ENCODE results near the gene TBC1D32. TPM values are rescaled to one million over a fixed set of nuclear protein-coding genes. Genes with fewer than 3 reads are reported as not detected.
"Not testable (repeated sequence)": the region's sequence is repeated elsewhere in the genome, so short reads cannot be mapped to it uniquely, and the experiment has no call there.

Gene TBC1D32
- total RNA-seq, 2 experiments from 2014 or later, result 7.3 to 12.7 TPM

DNA sequence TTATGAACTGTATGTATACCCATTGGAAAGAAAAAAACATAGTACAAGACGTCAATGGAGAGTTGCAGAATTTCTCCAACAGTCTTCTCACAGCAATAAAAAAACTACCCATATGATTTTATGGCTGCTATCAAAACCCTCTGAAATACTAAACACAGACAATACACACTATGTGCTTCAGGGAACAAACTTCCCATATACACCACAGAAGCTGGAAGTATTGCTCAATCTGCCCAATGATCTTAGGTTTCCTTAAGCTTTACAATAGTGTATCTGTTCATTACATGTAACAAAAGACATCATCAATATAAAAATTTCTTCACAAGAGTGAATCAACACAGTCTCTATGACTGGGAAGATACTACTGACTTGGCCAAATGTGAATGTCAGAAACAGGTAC is 150.5 kb downstream of the TBC1D32 start:
- ATAC-seq (no peak), DNase-seq (no peak)
- Mint-ChIP-seq H3K27me3 (no peaks in the 10 kb centered on the region), H3K36me3 (peaks cover 7% of the 10 kb centered on the region), H3K9me3 (ENCODE audit: low read depth) (peaks cover 6% of the 10 kb centered on the region), H3K27ac (no peak overlapping the region), H3K4me1 (no peaks in the 10 kb centered on the region), H3K4me3 (no peak overlapping the region)
- CTCF ChIA-PET, result no interaction called here

- ATAC-seq, result no peak
- H3K9me3 Mint-ChIP-seq (ENCODE audit: low read depth), result peaks cover 2% of the 10 kb centered on the region
- DNase-seq, result no peak
- H3K36me3 Mint-ChIP-seq, result peaks cover 9% of the 10 kb centered on the region
- H3K27me3 Mint-ChIP-seq, result no peaks in the 10 kb centered on the region
- H3K27ac Mint-ChIP-seq, result no peak overlapping the region
- no peak overlapping the region for H3K4me3 Mint-ChIP-seq
- CTCF ChIA-PET, result no interaction called here
- H3K4me1 Mint-ChIP-seq, result no peaks in the 10 kb centered on the region
Measured at GRCh38 chr6:121175827-121176226, 158.5 kb downstream of the TBC1D32 start.

DNA sequence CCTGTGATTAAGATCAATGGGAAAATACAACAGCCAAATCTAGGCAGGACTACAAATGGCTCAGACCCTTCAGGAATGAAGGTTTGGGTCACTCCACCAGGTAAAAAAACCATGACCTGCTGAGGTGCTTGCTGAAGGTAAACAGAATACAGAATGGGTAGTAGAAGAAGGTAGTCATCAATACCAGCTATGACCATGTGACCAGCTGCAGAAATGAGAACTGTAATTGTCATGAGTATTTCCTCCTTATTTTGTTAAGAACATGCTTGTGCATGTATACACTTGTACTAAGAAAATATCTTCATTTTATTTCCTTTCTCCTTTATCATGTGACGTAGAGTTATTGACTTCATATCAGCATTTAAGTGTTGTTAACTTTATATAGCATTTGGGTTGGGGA is 161.8 kb downstream of the TBC1D32 start:
- H3K36me3 Mint-ChIP-seq; H3K9me3 Mint-ChIP-seq (ENCODE audit: low read depth); H3K4me1 Mint-ChIP-seq; CTCF ChIA-PET; DNase-seq; H3K4me3 Mint-ChIP-seq; H3K27me3 Mint-ChIP-seq; ATAC-seq; H3K27ac Mint-ChIP-seq: not testable (repeated sequence)

DNA sequence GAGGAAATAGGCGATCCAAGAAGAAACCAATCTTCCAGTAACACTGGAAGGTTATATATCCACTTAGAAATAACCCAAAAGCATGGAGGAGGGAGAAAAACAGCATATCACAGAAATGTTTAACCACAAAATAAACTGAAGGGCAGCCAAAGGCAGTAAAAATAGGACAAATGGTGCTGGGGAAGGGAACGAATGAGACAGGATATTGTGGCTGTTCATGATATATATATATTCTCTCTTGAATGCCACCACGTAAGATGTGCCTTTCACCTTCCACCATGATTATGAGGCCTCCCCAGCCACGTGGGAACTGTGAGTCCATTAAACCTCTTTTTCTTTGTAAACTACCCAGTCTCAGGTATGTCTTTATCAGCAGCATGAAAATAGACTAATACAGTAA is 162.4 kb downstream of the TBC1D32 start:
- Mint-ChIP-seq H3K9me3 (ENCODE audit: low read depth) (no peaks in the 10 kb centered on the region), H3K27me3 (no peaks in the 10 kb centered on the region), H3K4me1 (no peaks in the 10 kb centered on the region), H3K36me3 (peaks cover 1% of the 10 kb centered on the region), H3K4me3 (no peak overlapping the region), H3K27ac (no peak overlapping the region)
- CTCF ChIA-PET, result no interaction called here
- DNase-seq (no peak), ATAC-seq (no peak)

GRCh38 chr6:121161886-121162285 is 172.4 kb downstream of the TBC1D32 start:
- Mint-ChIP-seq H3K9me3 (ENCODE audit: low read depth) (peaks cover 3% of the 10 kb centered on the region), H3K27ac (no peak overlapping the region), H3K4me3 (no peak overlapping the region), H3K4me1 (no peaks in the 10 kb centered on the region), H3K27me3 (no peaks in the 10 kb centered on the region), H3K36me3 (peaks cover 25% of the 10 kb centered on the region)
- CTCF ChIA-PET, result no interaction called here
- no peak for ATAC-seq
- no peak for DNase-seq

GRCh38 chr6:121160276-121160675 is 174.0 kb downstream of the TBC1D32 start:
- H3K27ac Mint-ChIP-seq, result no peak overlapping the region
- ATAC-seq, result no peak
- no peak overlapping the region for H3K4me3 Mint-ChIP-seq
- no peaks in the 10 kb centered on the region for H3K27me3 Mint-ChIP-seq
- no peak for DNase-seq
- peaks cover 28% of the 10 kb centered on the region for H3K36me3 Mint-ChIP-seq
- CTCF ChIA-PET, result no interaction called here
- peaks cover 9% of the 10 kb centered on the region for H3K9me3 Mint-ChIP-seq (ENCODE audit: low read depth)
- no peaks in the 10 kb centered on the region for H3K4me1 Mint-ChIP-seq

- CTCF ChIA-PET, result no interaction called here
- H3K9me3 Mint-ChIP-seq (ENCODE audit: low read depth), result peaks cover 12% of the 10 kb centered on the region
- H3K27ac Mint-ChIP-seq, result no peak overlapping the region
- no peaks in the 10 kb centered on the region for H3K4me1 Mint-ChIP-seq
- H3K4me3 Mint-ChIP-seq, result no peak overlapping the region
- no peak for DNase-seq
- H3K36me3 Mint-ChIP-seq, result peaks cover 33% of the 10 kb centered on the region
- no peak for ATAC-seq
- no peaks in the 10 kb centered on the region for H3K27me3 Mint-ChIP-seq
Measured at GRCh38 chr6:121158891-121159290, 175.4 kb downstream of the TBC1D32 start.

DNA sequence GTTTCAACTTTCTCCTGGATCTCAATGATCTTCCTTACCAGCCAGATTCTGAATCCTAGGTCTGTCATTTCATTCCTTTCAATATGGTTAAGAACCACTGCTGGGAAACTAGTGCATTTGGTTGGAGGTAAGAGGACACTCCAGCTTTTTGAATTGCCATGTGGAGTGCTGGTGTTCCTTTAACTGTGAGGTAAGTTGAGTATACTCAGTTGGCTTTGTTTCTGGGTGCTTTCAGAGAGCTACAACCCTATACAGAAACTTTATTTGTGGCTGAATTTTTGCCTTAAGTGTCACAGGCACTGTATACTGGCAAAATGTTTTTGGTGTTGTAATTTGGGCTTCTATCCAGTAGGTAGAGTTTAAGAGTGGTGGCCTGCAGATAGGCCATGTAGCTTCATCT is 175.8 kb downstream of the TBC1D32 start:
- DNase-seq (no peak), ATAC-seq (no peak)
- peaks cover 35% of the 10 kb centered on the region for H3K36me3 Mint-ChIP-seq
- CTCF ChIA-PET, result no interaction called here
- H3K4me3 Mint-ChIP-seq, result no peak overlapping the region
- H3K27ac Mint-ChIP-seq, result no peak overlapping the region
- no peaks in the 10 kb centered on the region for H3K4me1 Mint-ChIP-seq
- H3K9me3 Mint-ChIP-seq (ENCODE audit: low read depth), result peaks cover 12% of the 10 kb centered on the region
- H3K27me3 Mint-ChIP-seq, result no peaks in the 10 kb centered on the region

- H3K27ac Mint-ChIP-seq, result no peak overlapping the region
- no peak for ATAC-seq
- no peaks in the 10 kb centered on the region for H3K4me1 Mint-ChIP-seq
- H3K36me3 Mint-ChIP-seq, result peaks cover 40% of the 10 kb centered on the region
- peaks cover 12% of the 10 kb centered on the region for H3K9me3 Mint-ChIP-seq (ENCODE audit: low read depth)
- no peaks in the 10 kb centered on the region for H3K27me3 Mint-ChIP-seq
- CTCF ChIA-PET, result no interaction called here
- DNase-seq, result no peak
- H3K4me3 Mint-ChIP-seq, result no peak overlapping the region
Measured at GRCh38 chr6:121157906-121158305, 176.4 kb downstream of the TBC1D32 start.

GRCh38 chr6:121143476-121143875 is 190.8 kb downstream of the TBC1D32 start:
- no peak overlapping the region for H3K4me3 Mint-ChIP-seq

GRCh38 chr6:121142093-121142492 is 192.2 kb downstream of the TBC1D32 start:
- H3K4me1 Mint-ChIP-seq, result no peaks in the 10 kb centered on the region
- CTCF ChIA-PET, result interaction anchor here (0.6 kb wide), 1 partner anchor 1131 kb away, joined by 3 read pairs; no protein-coding TSS in a partner anchor

More at GRCh38 chr6:121143476-121143875, 190.8 kb downstream of the TBC1D32 start:
- peaks cover 3% of the 10 kb centered on the region for H3K9me3 Mint-ChIP-seq (ENCODE audit: low read depth)
- CTCF ChIA-PET, result no interaction called here
- no peak overlapping the region for H3K27ac Mint-ChIP-seq
- H3K27me3 Mint-ChIP-seq, result no peaks in the 10 kb centered on the region
- DNase-seq, result no peak
- no peaks in the 10 kb centered on the region for H3K36me3 Mint-ChIP-seq
- H3K4me1 Mint-ChIP-seq, result no peaks in the 10 kb centered on the region
- no peak for ATAC-seq

GRCh38 chr6:121135425-121135824 is 198.9 kb downstream of the TBC1D32 start:
- Mint-ChIP-seq H3K9me3 (ENCODE audit: low read depth) (no peaks in the 10 kb centered on the region), H3K4me3 (no peak overlapping the region), H3K36me3 (no peaks in the 10 kb centered on the region), H3K27ac (no peak overlapping the region), H3K4me1 (no peaks in the 10 kb centered on the region), H3K27me3 (no peaks in the 10 kb centered on the region)
- ATAC-seq, result no peak
- DNase-seq, result no peak
- CTCF ChIA-PET, result no interaction called here

More at GRCh38 chr6:121142093-121142492, 192.2 kb downstream of the TBC1D32 start:
- no peak for DNase-seq
- Mint-ChIP-seq H3K4me3 (no peak overlapping the region), H3K27me3 (no peaks in the 10 kb centered on the region), H3K36me3 (no peaks in the 10 kb centered on the region), H3K27ac (no peak overlapping the region), H3K9me3 (ENCODE audit: low read depth) (peaks cover 3% of the 10 kb centered on the region)
- no peak for ATAC-seq

GRCh38 chr6:121134922-121135321 is 199.4 kb downstream of the TBC1D32 start:
- Mint-ChIP-seq H3K4me1 (no peaks in the 10 kb centered on the region), H3K27ac (no peak overlapping the region), H3K9me3 (ENCODE audit: low read depth) (no peaks in the 10 kb centered on the region), H3K27me3 (no peaks in the 10 kb centered on the region), H3K4me3 (no peak overlapping the region), H3K36me3 (no peaks in the 10 kb centered on the region)
- ATAC-seq (no peak), DNase-seq (no peak)
- CTCF ChIA-PET, result no interaction called here

DNA sequence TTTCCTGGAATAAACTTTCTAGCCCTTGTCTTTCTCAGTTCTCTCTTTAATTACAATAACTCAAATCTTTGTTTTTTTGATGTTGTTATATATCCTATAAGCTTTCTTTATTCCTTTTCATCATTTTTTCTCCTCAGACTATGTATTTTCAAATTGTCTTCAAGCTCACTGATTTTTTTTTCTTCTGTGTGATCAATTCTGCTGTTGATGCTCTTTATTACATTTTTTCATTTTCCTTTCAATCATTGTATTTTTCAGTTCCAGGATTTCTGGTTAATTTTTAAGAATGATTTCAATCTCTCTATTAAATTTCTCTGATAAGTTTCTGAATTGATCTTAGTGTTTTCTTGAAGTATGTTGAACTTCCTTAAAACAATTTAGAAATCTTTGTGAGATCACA is 209.7 kb downstream of the TBC1D32 start:
- CTCF ChIA-PET, result no interaction called here
- DNase-seq, result no peak
- H3K36me3 Mint-ChIP-seq, result peaks cover 21% of the 10 kb centered on the region
- peaks cover 14% of the 10 kb centered on the region for H3K9me3 Mint-ChIP-seq (ENCODE audit: low read depth)
- H3K27me3 Mint-ChIP-seq, result no peaks in the 10 kb centered on the region
- no peak overlapping the region for H3K27ac Mint-ChIP-seq
- ATAC-seq, result no peak
- no peaks in the 10 kb centered on the region for H3K4me1 Mint-ChIP-seq
- H3K4me3 Mint-ChIP-seq, result no peak overlapping the region

GRCh38 chr6:121112356-121112755 is 221.9 kb downstream of the TBC1D32 start:
- no peaks in the 10 kb centered on the region for H3K27me3 Mint-ChIP-seq
- DNase-seq, result no peak
- CTCF ChIA-PET, result no interaction called here
- H3K9me3 Mint-ChIP-seq (ENCODE audit: low read depth), result no peaks in the 10 kb centered on the region
- no peak for ATAC-seq
- no peak overlapping the region for H3K4me3 Mint-ChIP-seq
- no peak overlapping the region for H3K27ac Mint-ChIP-seq
- no peaks in the 10 kb centered on the region for H3K4me1 Mint-ChIP-seq
- peaks cover 2% of the 10 kb centered on the region for H3K36me3 Mint-ChIP-seq

Data from activated CD8-positive, alpha-beta memory T cell treated with anti-CD3 and anti-CD28 coated beads, Interleukin-2, amount 10 ng/mL, durations not matched to agents 7 days and 5 days (primary cell).